OCI-LY3 (cell line): ENCODE measurements around the gene KL.
A peak's percentile ranks its signal among the peaks of the same experiment; 100 is the strongest.

Source experiments
- H2AFZ ChIP-seq: fragments of 200-600, 300-600 bp; shearing (Covaris generic); 2 replicates; pipeline ENCODE4 v1.6.0; 2014; ENCODE audit warnings: antibody characterized with exemption, low read depth, low read length
- H3K27ac ChIP-seq: fragments of 200-600, 300-600 bp; sonication (generic); 2 replicates; pipeline ENCODE4 v1.5.1; 2014; ENCODE audit warnings: mild to moderate bottlenecking, low read length, moderate library complexity, mixed read lengths
- H3K27me3 ChIP-seq: fragments of 200-600, 300-600 bp; sonication (generic); 2 replicates; pipeline ENCODE4 v1.6.1; 2014; ENCODE audit warnings: low read depth, low read length, mixed read lengths
- H3K36me3 ChIP-seq: fragments of 200-600, 300-600 bp; sonication (generic); replicated peaks from 2 replicates; pipeline ENCODE3; 2014; ENCODE audit warnings: low read depth, low read length, mixed read lengths
- H3K4me1 ChIP-seq: fragments of 300-600, 200-600 bp; sonication (generic); 2 replicates; pipeline ENCODE4 v1.6.1; 2014; ENCODE audit warnings: low read length, mixed read lengths
- H3K4me2 ChIP-seq: fragments of 200-600, 300-600 bp; sonication (generic); 2 replicates; pipeline ENCODE4 v1.6.1; 2014; ENCODE audit warnings: low read length, mixed read lengths
- H3K4me3 ChIP-seq: fragments of 300-600, 200-600 bp; sonication (generic); 2 replicates; pipeline ENCODE4 v1.5.1; 2014; ENCODE audit warnings: antibody characterized with exemption, mild to moderate bottlenecking, low read length, moderate library complexity
- H3K79me2 ChIP-seq: fragments of 300-600, 200-600 bp; shearing (Covaris generic); 2 replicates; pipeline ENCODE4 v1.6.1; 2014; ENCODE audit warnings: mild to moderate bottlenecking, low read length, mixed read lengths
- H3K9ac ChIP-seq: fragments of 300-600, 200-600 bp; shearing (Covaris generic); 2 replicates; pipeline ENCODE4 v1.6.0; 2014; ENCODE audit warnings: mild to moderate bottlenecking, low read length, moderate library complexity
- H3K9me3 ChIP-seq: fragments of 200-600, 300-600 bp; shearing (Covaris generic); 2 replicates; pipeline ENCODE4 v1.6.1; 2014; ENCODE audit warnings: low read length, mixed read lengths; ENCODE audit not compliant: insufficient read depth
- H4K20me1 ChIP-seq: fragments of 200-600, 300-600 bp; sonication (generic); 2 replicates; pipeline ENCODE4 v1.6.1; 2016; ENCODE audit warnings: low read length, mixed read lengths; ENCODE audit not compliant: insufficient read depth
- EZH2phosphoT487 ChIP-seq: fragments of 200-600 bp; shearing (Covaris generic); IDR thresholded peaks from 2 replicates; pipeline ENCODE4 v1.6.1; 2018; ENCODE audit warnings: antibody characterized with exemption, mixed run types, low read depth
- TF ChIP-seq, protein P1 (sequence below): fragments of 200-600, 300-600 bp; sonication (generic); IDR thresholded peaks from 2 replicates; pipeline ENCODE4 v1.5.1; 2014; ENCODE audit warnings: antibody characterized with exemption, low read length, low read depth

The KL gene

GRCh38 chr13:33053397-33054066 is 37.3 kb downstream of the KL start:
- Histone ChIP-seq H3K27ac (no peak overlapping the region), H3K9ac (no peak overlapping the region), H3K4me2 (no peak overlapping the region), H4K20me1 (no peaks in the 10 kb centered on the region), H3K4me1 (no peaks in the 10 kb centered on the region), H3K36me3 (no peaks in the 10 kb centered on the region), H3K27me3 (no peaks in the 10 kb centered on the region), H2AFZ (no peak overlapping the region), H3K4me3 (no peak overlapping the region), H3K9me3 (no peaks in the 10 kb centered on the region), H3K79me2 (no peaks in the 10 kb centered on the region)
- TF ChIP-seq, protein P1, sequence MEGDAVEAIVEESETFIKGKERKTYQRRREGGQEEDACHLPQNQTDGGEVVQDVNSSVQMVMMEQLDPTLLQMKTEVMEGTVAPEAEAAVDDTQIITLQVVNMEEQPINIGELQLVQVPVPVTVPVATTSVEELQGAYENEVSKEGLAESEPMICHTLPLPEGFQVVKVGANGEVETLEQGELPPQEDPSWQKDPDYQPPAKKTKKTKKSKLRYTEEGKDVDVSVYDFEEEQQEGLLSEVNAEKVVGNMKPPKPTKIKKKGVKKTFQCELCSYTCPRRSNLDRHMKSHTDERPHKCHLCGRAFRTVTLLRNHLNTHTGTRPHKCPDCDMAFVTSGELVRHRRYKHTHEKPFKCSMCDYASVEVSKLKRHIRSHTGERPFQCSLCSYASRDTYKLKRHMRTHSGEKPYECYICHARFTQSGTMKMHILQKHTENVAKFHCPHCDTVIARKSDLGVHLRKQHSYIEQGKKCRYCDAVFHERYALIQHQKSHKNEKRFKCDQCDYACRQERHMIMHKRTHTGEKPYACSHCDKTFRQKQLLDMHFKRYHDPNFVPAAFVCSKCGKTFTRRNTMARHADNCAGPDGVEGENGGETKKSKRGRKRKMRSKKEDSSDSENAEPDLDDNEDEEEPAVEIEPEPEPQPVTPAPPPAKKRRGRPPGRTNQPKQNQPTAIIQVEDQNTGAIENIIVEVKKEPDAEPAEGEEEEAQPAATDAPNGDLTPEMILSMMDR: no peak
- no peak for TF ChIP-seq EZH2phosphoT487

DNA sequence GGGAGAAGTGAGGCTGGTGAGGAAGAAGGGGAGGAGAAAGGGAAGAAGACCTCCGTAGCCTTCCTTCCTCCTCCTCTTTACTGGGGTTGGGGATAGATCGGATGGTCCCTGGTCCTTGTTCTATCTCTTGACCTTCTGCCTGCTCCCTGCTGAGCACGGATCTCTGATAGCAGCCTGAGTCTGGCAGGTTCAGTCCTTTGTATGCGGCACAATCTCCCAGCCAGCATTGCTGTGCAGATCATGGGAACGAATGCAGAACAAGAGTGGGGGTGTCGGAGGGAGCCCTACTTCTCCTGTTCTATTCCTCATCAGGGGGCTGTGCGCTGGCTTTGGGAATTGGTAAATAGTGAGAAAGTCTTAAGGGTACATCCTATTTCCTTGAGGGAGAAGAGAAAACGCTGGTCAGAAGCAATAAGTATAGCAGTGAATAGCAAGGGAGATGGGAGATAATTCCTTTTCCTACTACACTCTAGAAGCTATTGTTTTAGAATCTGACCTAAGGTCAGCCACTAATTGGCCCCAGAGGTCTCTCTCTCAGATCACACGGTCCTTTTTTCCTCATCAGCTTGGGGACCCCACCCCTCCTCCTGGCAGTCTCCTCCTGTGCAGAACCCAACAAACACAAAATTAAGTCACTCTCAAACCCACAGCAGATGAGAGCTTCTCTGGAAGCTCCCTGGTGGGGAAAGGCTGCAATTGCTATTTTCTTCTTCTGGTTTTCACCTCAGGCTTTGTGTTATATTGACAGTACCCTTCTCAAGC is 41.0 kb downstream of the KL start:
- Histone ChIP-seq H2AFZ (no peak overlapping the region), H3K4me3 (no peak overlapping the region), H3K27me3 (no peaks in the 10 kb centered on the region), H3K4me1 (no peaks in the 10 kb centered on the region), H3K79me2 (no peaks in the 10 kb centered on the region), H3K9ac (no peak overlapping the region), H3K36me3 (no peaks in the 10 kb centered on the region), H3K4me2 (no peak overlapping the region), H4K20me1 (no peaks in the 10 kb centered on the region), H3K9me3 (no peaks in the 10 kb centered on the region), H3K27ac (no peak overlapping the region)
- TF ChIP-seq, protein P1: peak; percentile 38
- no peak for TF ChIP-seq EZH2phosphoT487

GRCh38 chr13:33058776-33059327 is 42.6 kb downstream of the KL start:
- no peak overlapping the region for H3K9ac ChIP-seq

DNA sequence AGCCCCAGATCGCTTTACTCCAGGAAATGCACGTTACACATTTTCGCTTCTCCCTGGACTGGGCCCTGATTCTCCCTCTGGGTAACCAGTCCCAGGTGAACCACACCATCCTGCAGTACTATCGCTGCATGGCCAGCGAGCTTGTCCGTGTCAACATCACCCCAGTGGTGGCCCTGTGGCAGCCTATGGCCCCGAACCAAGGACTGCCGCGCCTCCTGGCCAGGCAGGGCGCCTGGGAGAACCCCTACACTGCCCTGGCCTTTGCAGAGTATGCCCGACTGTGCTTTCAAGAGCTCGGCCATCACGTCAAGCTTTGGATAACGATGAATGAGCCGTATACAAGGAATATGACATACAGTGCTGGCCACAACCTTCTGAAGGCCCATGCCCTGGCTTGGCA is 44.6 kb downstream of the KL start:
- TF ChIP-seq, protein P1: no peak
- TF ChIP-seq EZH2phosphoT487: no peak
- H3K4me3 ChIP-seq: no peak overlapping the region

More at GRCh38 chr13:33058776-33059327, 42.6 kb downstream of the KL start:
- Histone ChIP-seq H3K27ac (no peak overlapping the region), H3K79me2 (no peaks in the 10 kb centered on the region), H3K27me3 (no peaks in the 10 kb centered on the region), H3K9me3 (no peaks in the 10 kb centered on the region), H3K4me2 (no peak overlapping the region), H3K4me3 (no peak overlapping the region), H4K20me1 (no peaks in the 10 kb centered on the region), H3K36me3 (no peaks in the 10 kb centered on the region), H2AFZ (no peak overlapping the region), H3K4me1 (no peaks in the 10 kb centered on the region)
- no peak for TF ChIP-seq EZH2phosphoT487
- TF ChIP-seq, protein P1: no peak

More for the DNA sequence above, 44.6 kb downstream of the KL start:
- Histone ChIP-seq H3K36me3 (no peaks in the 10 kb centered on the region), H3K4me2 (no peak overlapping the region), H3K27ac (no peak overlapping the region), H3K79me2 (no peaks in the 10 kb centered on the region), H2AFZ (no peak overlapping the region), H3K4me1 (no peaks in the 10 kb centered on the region), H3K27me3 (no peaks in the 10 kb centered on the region), H4K20me1 (no peaks in the 10 kb centered on the region), H3K9ac (no peak overlapping the region), H3K9me3 (no peaks in the 10 kb centered on the region)
